Muscle of leg (tissue), 11 donors: Measurements from ENCODE around the gene IMMP2L. TPM values are rescaled to one million over a fixed set of nuclear protein-coding genes. Genes with fewer than 3 reads are reported as not detected.

ENCODE experiments used
- DNase-seq: peaks from one replicate; pipeline ENCODE4 v3.0.0; 2013
- H3K27ac ChIP-seq: one replicate; pipeline ENCODE4 v1.5.1; 2013; ENCODE audit warnings: mild to moderate bottlenecking, low read length, control low read depth
- H3K27me3 ChIP-seq: one replicate; pipeline ENCODE4 v1.6.1; 2013; ENCODE audit warnings: low read length; ENCODE audit not compliant: control insufficient read depth, insufficient read depth
- H3K36me3 ChIP-seq: one replicate; pipeline ENCODE4 v1.6.1; 2013; ENCODE audit warnings: low read length; ENCODE audit not compliant: control insufficient read depth, insufficient read depth
- H3K4me1 ChIP-seq: one replicate; pipeline ENCODE4 v1.6.1; 2013; ENCODE audit warnings: low read length; ENCODE audit not compliant: control insufficient read depth, insufficient read depth
- H3K4me3 ChIP-seq: one replicate; pipeline ENCODE4 v1.5.1; 2013; ENCODE audit warnings: low read length, control low read depth
- H3K9me3 ChIP-seq: replicated peaks from 2 replicates; pipeline ENCODE4 v1.6.1; 2013; ENCODE audit warnings: low read depth, low read length; ENCODE audit not compliant: control insufficient read depth
- WGBS: methylation state at CpG from one replicate; pipeline ENCODE4 v1.1.5; 2013; ENCODE audit warnings: missing lambda C conversion rate; ENCODE audit not compliant: insufficient coverage; 5-methylcytosine and 5-hydroxymethylcytosine counted together
- polyA plus RNA-seq, 8 donors: library from polyadenylated mRNA; unstranded; fragments of 120-200 nt; gene quantifications; one replicate each; pipeline versions ENCODE4 v1.2.1 to v1.2.3, GENCODE V29; 2013; ENCODE audit warnings: inconsistent platforms in 1 of 8, low replicate concordance in 1 of 8; ENCODE audit not compliant: insufficient read length in 8 of 8, insufficient read depth in 1 of 8
- total RNA-seq: library from RNA; stranded (reverse); fragments of 120-200 nt; gene quantifications from one replicate; pipeline ENCODE4 v1.2.4, GENCODE V29; 2013

IMMP2L gene
- total and polyA plus RNA-seq, 9 donors: 15.0 to 20.4 (median 17.1) TPM

DNA sequence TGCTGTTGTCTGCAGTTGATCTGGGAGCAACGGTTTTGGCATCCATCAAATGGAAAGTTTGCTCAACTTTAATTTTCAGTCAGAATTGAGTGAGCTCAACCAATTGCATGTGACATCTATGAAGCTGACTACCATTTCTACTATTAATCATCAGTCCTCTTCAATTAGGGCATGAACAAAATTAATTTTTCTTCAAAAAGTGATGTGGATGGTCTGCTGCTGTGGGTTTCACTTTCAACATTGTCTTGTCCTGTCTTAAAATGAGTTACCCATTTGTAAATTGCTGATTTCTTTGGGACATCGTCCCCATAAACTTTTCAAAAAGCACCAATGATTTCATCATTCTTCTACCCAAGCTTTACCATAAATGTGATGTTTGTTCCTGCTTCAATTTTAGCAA is 648.0 kb downstream of the IMMP2L start:
- no peak for DNase-seq
- Histone ChIP-seq H3K36me3 (no peaks in the 10 kb centered on the region), H3K9me3 (no peaks in the 10 kb centered on the region), H3K4me3 (no peak overlapping the region), H3K27ac (no peak overlapping the region), H3K4me1 (no peaks in the 10 kb centered on the region), H3K27me3 (no peaks in the 10 kb centered on the region)
- 100% methylated on average over 1 of the region's 2 CpGs for WGBS

DNA sequence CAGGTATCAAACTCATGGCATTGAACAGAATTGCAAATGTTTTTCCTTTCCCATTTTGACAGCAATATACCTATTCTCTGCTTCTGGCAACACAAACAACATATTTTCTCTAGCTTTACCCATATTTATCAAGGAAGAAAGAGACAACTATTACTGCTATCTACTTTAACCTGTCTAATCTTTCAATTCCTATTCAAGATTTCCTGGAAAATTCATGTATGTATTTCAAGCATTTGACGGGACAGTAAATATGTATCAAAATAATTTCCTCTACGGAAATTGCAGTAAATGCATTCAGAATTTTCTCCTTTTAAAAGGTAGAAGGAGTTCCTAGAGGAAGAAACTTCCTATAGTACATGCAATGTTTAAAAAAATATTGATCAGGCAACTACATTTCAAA is 650.7 kb downstream of the IMMP2L start:
- no peaks in the 10 kb centered on the region for H3K4me1 ChIP-seq
- H3K27me3 ChIP-seq: no peaks in the 10 kb centered on the region
- no peaks in the 10 kb centered on the region for H3K9me3 ChIP-seq
- DNase-seq: no peak
- H3K4me3 ChIP-seq: no peak overlapping the region
- WGBS: no CpG with 5 or more reads among the region's 2 CpGs
- H3K27ac ChIP-seq: no peak overlapping the region
- H3K36me3 ChIP-seq: no peaks in the 10 kb centered on the region

DNA sequence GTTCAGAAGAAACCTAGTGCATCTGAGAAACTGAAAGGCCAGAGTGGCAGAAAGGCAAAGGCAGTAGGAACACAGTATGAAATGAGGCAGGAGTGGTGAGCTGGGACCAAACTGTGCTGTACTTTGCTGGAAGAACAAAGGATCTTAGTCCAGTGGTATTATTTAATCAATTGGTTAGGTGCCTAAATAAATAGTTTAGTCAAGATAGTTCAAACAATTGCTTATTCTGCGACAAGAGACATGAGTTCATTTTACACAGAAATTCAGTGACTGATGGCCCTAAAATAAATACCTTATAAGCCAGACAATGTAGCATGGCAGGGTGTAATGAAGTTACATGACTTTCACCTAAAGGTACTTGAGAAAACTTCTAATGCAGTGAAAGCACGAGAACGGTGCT is 653.2 kb downstream of the IMMP2L start:
- H3K36me3 ChIP-seq: no peaks in the 10 kb centered on the region
- 50% methylated on average over 2 of the region's 3 CpGs for WGBS
- no peaks in the 10 kb centered on the region for H3K4me1 ChIP-seq
- no peak overlapping the region for H3K27ac ChIP-seq
- H3K9me3 ChIP-seq: no peaks in the 10 kb centered on the region
- no peak overlapping the region for H3K4me3 ChIP-seq
- H3K27me3 ChIP-seq: no peaks in the 10 kb centered on the region
- DNase-seq: no peak

DNA sequence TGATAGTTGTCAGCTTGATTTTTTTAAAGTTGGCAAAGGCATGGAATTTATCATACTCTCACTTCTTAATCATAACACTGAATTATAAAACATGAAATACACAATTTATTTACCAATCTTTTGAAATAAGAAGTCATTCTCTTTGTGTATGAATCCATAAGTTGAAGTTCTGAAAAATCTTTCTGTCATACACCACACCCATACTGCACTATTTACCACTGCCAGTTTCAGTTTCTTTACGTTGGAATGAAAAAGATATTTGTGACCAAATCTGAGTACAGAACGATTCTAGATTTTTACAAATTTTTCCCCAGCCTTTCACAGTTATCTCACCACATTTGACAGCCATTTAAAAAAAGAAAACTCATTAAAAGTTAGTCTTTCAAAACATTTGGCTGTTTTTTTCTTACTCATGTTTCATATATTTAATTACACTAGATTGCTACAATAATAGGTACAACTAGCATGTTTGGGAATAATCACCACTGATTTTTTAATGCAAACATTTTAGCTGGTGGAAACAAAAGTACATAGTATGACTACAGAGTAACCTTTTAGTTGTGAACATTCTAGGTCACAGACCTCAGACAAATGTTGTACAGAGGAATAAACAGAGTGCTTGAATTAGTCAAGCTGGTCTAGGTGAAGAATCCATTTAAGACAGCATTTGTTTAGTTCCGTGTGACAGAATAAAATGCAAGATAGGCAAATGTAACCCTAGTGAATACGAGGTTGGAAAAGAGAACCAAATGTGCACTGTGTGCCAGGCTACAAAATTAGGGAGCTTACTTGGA is 656.3 kb downstream of the IMMP2L start:
- WGBS: 90% methylated on average over 2 of the region's 4 CpGs
- no peak overlapping the region for H3K4me3 ChIP-seq
- H3K9me3 ChIP-seq: no peaks in the 10 kb centered on the region
- DNase-seq: no peak
- H3K36me3 ChIP-seq: no peaks in the 10 kb centered on the region
- H3K27me3 ChIP-seq: no peaks in the 10 kb centered on the region
- H3K27ac ChIP-seq: no peak overlapping the region
- H3K4me1 ChIP-seq: no peaks in the 10 kb centered on the region

DNA sequence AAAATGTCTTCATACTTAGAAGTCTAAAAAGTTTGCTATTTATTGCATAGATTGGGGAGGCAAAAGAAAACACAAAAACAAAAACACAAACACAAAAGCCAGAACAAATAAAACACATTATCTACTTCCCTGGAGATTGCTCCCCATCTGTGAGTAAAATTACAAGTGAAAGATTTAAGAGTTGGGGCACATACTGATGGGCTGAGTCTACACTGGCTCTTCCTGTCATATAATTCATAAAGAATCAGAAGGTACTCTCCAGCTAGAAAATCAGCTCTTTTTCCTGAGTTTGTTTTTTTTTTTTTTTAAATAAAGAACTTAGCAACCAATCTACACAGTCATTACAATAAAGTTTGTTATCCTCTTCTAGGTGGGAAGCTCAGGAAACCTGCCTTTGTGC is 663.8 kb downstream of the IMMP2L start:
- DNase-seq: no peak

DNA sequence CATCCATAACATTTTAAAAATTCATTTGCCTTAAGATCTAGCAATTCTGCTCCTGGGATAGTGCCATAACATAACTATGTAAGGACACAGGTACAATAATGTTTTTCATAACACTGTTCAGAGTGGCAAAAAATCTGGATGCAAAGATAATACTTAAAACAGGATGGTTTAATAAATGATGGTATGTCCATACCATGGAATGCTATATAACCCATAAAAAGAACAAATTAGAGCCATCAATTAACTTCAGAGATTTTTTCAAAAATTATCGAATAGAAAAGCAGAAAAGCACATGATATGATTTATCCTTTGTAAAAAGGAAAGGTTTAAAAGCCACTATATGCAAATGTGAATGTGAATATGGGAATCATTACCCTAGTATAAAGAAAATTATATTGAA is 664.8 kb downstream of the IMMP2L start:
- no CpG with 5 or more reads among the region's 1 CpG for WGBS
- H3K27ac ChIP-seq: no peak overlapping the region
- no peaks in the 10 kb centered on the region for H3K27me3 ChIP-seq
- H3K9me3 ChIP-seq: no peaks in the 10 kb centered on the region
- no peak for DNase-seq
- H3K4me3 ChIP-seq: no peak overlapping the region
- H3K36me3 ChIP-seq: no peaks in the 10 kb centered on the region
- no peaks in the 10 kb centered on the region for H3K4me1 ChIP-seq

More for the DNA sequence above, 663.8 kb downstream of the IMMP2L start:
- Histone ChIP-seq H3K27me3 (no peaks in the 10 kb centered on the region), H3K27ac (no peak overlapping the region), H3K4me1 (no peaks in the 10 kb centered on the region), H3K36me3 (no peaks in the 10 kb centered on the region), H3K9me3 (no peaks in the 10 kb centered on the region), H3K4me3 (no peak overlapping the region)

DNA sequence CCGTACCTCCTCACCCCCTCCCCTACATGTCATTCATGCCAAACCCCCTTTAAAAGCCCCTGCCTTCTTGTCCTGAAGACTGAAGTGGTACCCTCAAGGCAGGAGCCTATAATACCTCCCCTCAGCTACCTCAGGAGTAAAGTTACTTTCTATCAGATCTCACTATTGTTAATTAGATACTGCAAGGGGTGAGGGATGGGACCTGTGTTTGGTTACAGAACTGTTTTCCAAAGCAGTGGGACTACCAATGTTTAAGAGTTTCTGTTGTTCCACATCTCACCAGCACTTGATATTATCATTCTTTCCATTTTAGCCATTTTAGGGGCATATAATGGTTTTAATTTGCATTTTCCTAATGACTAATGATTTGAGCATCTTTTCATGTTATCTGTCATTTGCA is 668.2 kb downstream of the IMMP2L start:
- no peaks in the 10 kb centered on the region for H3K27me3 ChIP-seq
- H3K4me1 ChIP-seq: no peaks in the 10 kb centered on the region
- no peak overlapping the region for H3K27ac ChIP-seq
- 88% methylated on average over 1 of the region's 1 CpG for WGBS
- DNase-seq: no peak
- H3K36me3 ChIP-seq: no peaks in the 10 kb centered on the region
- H3K9me3 ChIP-seq: no peaks in the 10 kb centered on the region
- H3K4me3 ChIP-seq: no peak overlapping the region

DNA sequence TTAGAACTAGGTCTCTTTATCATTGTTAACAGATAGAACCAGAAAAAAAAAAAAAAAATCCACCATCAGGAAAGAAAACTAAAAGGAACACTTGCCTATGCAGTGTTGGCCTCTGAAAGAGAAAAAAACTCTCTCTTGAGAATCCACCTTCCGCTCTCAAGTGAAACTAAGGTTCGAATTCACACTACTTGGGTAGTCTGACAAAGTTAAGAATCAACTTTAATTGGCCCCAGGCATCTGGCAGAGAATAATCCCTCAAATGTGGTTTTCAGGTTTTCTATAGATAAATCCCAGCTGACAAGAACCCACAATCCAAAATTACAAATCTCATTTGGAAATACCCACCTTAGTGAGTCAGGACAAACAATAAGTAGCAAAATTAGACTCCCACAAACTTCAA is 671.1 kb downstream of the IMMP2L start:
- H3K4me3 ChIP-seq: no peak overlapping the region
- WGBS: 100% methylated on average over 2 of the region's 2 CpGs
- H3K36me3 ChIP-seq: no peaks in the 10 kb centered on the region
- no peaks in the 10 kb centered on the region for H3K9me3 ChIP-seq
- H3K4me1 ChIP-seq: no peaks in the 10 kb centered on the region
- no peaks in the 10 kb centered on the region for H3K27me3 ChIP-seq
- no peak overlapping the region for H3K27ac ChIP-seq
- no peak for DNase-seq

DNA sequence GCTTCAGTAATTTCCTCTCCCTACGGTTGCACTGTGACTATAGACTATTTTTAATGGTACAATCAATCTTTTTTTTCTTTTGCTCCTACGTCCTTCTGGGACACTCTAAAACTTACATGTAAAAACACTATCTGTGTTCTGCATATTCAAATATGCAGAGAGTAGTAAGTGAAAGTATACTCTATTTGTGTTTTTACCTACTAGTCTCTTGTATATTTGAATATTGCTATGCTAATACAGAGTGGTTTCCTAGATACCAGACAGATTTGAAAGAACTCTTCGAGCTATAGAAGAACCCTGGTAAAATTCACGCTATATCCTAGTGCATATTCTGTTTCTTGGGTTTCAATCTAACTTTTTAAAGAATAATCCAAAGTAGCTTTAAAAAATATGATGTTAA is 672.2 kb downstream of the IMMP2L start:
- no peak for DNase-seq
- H3K27me3 ChIP-seq: no peaks in the 10 kb centered on the region
- no peaks in the 10 kb centered on the region for H3K9me3 ChIP-seq
- H3K36me3 ChIP-seq: no peaks in the 10 kb centered on the region
- no peak overlapping the region for H3K27ac ChIP-seq
- no peak overlapping the region for H3K4me3 ChIP-seq
- WGBS: no CpG with 5 or more reads among the region's 4 CpGs
- no peaks in the 10 kb centered on the region for H3K4me1 ChIP-seq

DNA sequence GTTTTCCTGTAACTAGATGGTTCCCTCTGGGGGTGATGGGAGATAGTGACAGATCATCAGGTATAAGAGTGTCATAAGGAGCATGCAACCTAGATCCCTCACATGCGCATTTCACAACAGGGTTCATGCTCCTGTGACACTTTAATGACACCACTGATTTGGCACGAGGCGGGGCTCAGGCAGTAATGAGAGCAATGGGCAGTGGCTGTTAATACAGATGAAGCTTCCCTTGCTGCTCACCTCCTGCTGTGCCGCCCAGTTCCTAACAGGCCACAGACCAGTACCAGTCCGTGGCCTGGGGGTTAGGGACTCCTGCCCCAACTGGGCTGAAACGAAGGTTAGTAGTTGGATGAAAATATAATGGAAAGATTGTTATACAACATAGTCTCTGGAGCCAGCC is 673.0 kb downstream of the IMMP2L start:
- WGBS: 86% methylated on average over 4 of the region's 6 CpGs
- Histone ChIP-seq H3K9me3 (no peaks in the 10 kb centered on the region), H3K27me3 (no peaks in the 10 kb centered on the region), H3K36me3 (no peaks in the 10 kb centered on the region), H3K27ac (no peak overlapping the region), H3K4me1 (no peaks in the 10 kb centered on the region), H3K4me3 (no peak overlapping the region)
- no peak for DNase-seq

DNA sequence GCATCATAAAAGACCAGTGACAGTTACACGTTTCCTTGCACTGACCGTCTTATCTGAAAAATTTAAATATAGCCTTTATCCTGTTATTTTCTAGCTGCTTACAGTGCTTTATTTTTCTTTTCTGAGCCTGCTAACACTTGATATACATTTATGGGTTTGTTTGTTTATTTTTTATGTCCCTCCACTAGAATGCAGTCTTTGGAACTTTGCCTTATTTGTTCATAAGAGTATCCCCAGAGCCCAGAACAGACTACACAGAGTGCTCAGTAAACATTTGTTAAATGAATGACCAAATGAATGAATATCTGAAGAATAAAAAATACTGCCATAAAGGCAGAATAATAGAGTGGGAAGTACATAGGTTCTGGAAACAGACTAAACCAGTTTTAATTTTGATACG is 673.7 kb downstream of the IMMP2L start:
- Histone ChIP-seq H3K27ac (no peak overlapping the region), H3K36me3 (no peaks in the 10 kb centered on the region), H3K9me3 (no peaks in the 10 kb centered on the region), H3K27me3 (no peaks in the 10 kb centered on the region), H3K4me1 (no peaks in the 10 kb centered on the region), H3K4me3 (no peak overlapping the region)
- no CpG with 5 or more reads among the region's 3 CpGs for WGBS
- DNase-seq: peak; percentile 60
